B cell (primary cell): ENCODE measurements around the gene FKBP1C. TPM values are rescaled to one million over a fixed set of nuclear protein-coding genes. Genes with fewer than 3 reads are reported as not detected.

ENCODE experiments used
- ATAC-seq: fragments of 200-7000 bp; cut with Tn5 transposase; one replicate; pipeline ENCODE4 v1.10.0; 2021; ENCODE audit warnings: low read depth, mild to moderate bottlenecking, moderate number of reproducible peaks, moderate library complexity
- CTCF ChIA-PET: fragments of 350-600 bp; sonication (Branson Sonifier 250); formaldehyde crosslinking; loops from one replicate; lab custom pipeline; 2021; ENCODE audit warnings: antibody characterized with exemption, inconsistent platforms; lab: Charles Lee
- POLR2A ChIA-PET: fragments of 350-600 bp; sonication (Branson Sonifier 250); formaldehyde crosslinking; loops from one replicate; lab custom pipeline; 2021; ENCODE audit warnings: antibody characterized with exemption; lab: Charles Lee
- DNase-seq: peaks from one replicate; pipeline ENCODE4 v3.0.0; 2013
- H2AFZ ChIP-seq: 2 replicates; pipeline ENCODE4 v1.6.1; 2012; ENCODE audit warnings: mild to moderate bottlenecking, low read depth, low read length; ENCODE audit not compliant: insufficient read depth, poor library complexity, severe bottlenecking
- H3K27ac ChIP-seq, 2 donors: 1 replicate in 1 of 2; 2 replicates in 1 of 2; pipeline ENCODE4 v1.5.1; 2012 to 2013; ENCODE audit warnings: low read length in 2 of 2, mild to moderate bottlenecking in 2 of 2, moderate library complexity in 1 of 2
- H3K27me3 ChIP-seq, 4 experiments: fragments of 200-600 bp in 1 of 4; sonication (generic) in 1 of 4; replicated peaks in 1 of 4; 1 replicate in 2 of 4; 2 replicates in 2 of 4; pipeline versions ENCODE4 v1.6.1 to v1.7.0; 2013 to 2016; ENCODE audit warnings: low read length in 3 of 4, mild to moderate bottlenecking in 2 of 4, mixed read lengths in 1 of 4, moderate library complexity in 1 of 4; ENCODE audit not compliant: insufficient read depth in 4 of 4, control insufficient read depth in 3 of 4; ENCODE audit errors: control extremely low read depth in 1 of 4
- H3K36me3 ChIP-seq, 2 experiments: replicated peaks in 1 of 2; 1 replicate in 1 of 2; 2 replicates in 1 of 2; pipeline versions ENCODE4 v1.6.1 to v1.7.1; 2013; ENCODE audit warnings: low read length in 1 of 2; ENCODE audit not compliant: insufficient read depth in 2 of 2, control insufficient read depth in 1 of 2; ENCODE audit errors: control extremely low read depth in 1 of 2, extremely low read depth in 1 of 2
- H3K4me1 ChIP-seq, 2 donors: fragments of 200-600 bp in 1 of 2; sonication (generic) in 1 of 2; 1 replicate in 1 of 2; 2 replicates in 1 of 2; pipeline versions ENCODE4 v1.5.1 to v1.6.1; 2013 to 2017; ENCODE audit warnings: low read length in 2 of 2; ENCODE audit not compliant: control insufficient read depth in 2 of 2, insufficient read depth in 2 of 2
- H3K4me2 ChIP-seq: replicated peaks from 2 replicates; pipeline ENCODE3; 2012; ENCODE audit warnings: mild to moderate bottlenecking, low read depth, low read length; ENCODE audit not compliant: poor library complexity, severe bottlenecking
- H3K4me3 ChIP-seq, 5 experiments: fragments of 200-600 bp in 1 of 5; sonication (generic) in 1 of 5; 1 replicate in 3 of 5; 2 replicates in 2 of 5; pipeline versions ENCODE4 v1.5.1 to v1.7.0; 2011 to 2016; ENCODE audit warnings: low read length in 4 of 5, mild to moderate bottlenecking in 4 of 5, low read depth in 2 of 5, control low read depth in 1 of 5, moderate library complexity in 1 of 5; ENCODE audit not compliant: insufficient read depth in 1 of 5; ENCODE audit errors: control extremely low read depth in 1 of 5, extremely low read depth in 1 of 5
- H3K79me2 ChIP-seq: fragments of 200-600 bp; sonication (generic); one replicate; pipeline ENCODE4 v1.6.0; 2016; ENCODE audit warnings: low read length; ENCODE audit not compliant: control insufficient read depth, insufficient read depth
- H3K9ac ChIP-seq: fragments of 200-600 bp; sonication (generic); 2 replicates; pipeline ENCODE4 v1.6.1; 2017; ENCODE audit warnings: mild to moderate bottlenecking, low read length, moderate library complexity
- H3K9me3 ChIP-seq, 3 donors: one replicate each; pipeline versions ENCODE4 v1.6.1 to v1.7.1; 2013; ENCODE audit warnings: low read length in 2 of 3; ENCODE audit not compliant: control insufficient read depth in 2 of 3, insufficient read depth in 1 of 3; ENCODE audit errors: control extremely low read depth in 1 of 3
- H4K20me1 ChIP-seq: 2 replicates; pipeline ENCODE4 v1.6.0; 2012; ENCODE audit warnings: mild to moderate bottlenecking, low read length; ENCODE audit not compliant: insufficient read depth, control insufficient read depth, poor library complexity, severe bottlenecking
- H3K27ac Mint-ChIP-seq: one replicate; pipeline ENCODE4 v1.8.0; 2021; ENCODE audit warnings: mixed read lengths
- H3K27me3 Mint-ChIP-seq: one replicate; pipeline ENCODE4 v1.8.0; 2021; ENCODE audit warnings: mixed read lengths
- H3K4me1 Mint-ChIP-seq: one replicate; pipeline ENCODE4 v1.8.0; 2021; ENCODE audit warnings: mixed read lengths
- H3K4me3 Mint-ChIP-seq: one replicate; pipeline ENCODE4 v1.8.0; 2021; ENCODE audit warnings: mixed read lengths
- H3K9me3 Mint-ChIP-seq: one replicate; pipeline ENCODE4 v1.8.0; 2022; ENCODE audit warnings: mixed read lengths; ENCODE audit not compliant: insufficient read depth
- CTCF ChIP-seq: fragments of 200-600 bp; IDR thresholded peaks from one replicate; pipeline ENCODE4 v1.8.0; 2022; ENCODE audit warnings: antibody characterized with exemption, mild to moderate bottlenecking
- EZH2 ChIP-seq: IDR thresholded peaks from 2 replicates; pipeline ENCODE4 v1.6.1; 2012; ENCODE audit warnings: borderline replicate concordance, low read depth, mild to moderate bottlenecking, moderate library complexity, low read length; ENCODE audit not compliant: insufficient read depth, poor library complexity, severe bottlenecking
- WGBS: methylation state at CpG from one replicate; pipeline ENCODE4 v1.1.5; 2013; ENCODE audit warnings: missing lambda C conversion rate; ENCODE audit not compliant: insufficient coverage; 5-methylcytosine and 5-hydroxymethylcytosine counted together
- intact Hi-C: fragments of 100-400 bp; cut with micrococcal nuclease; formaldehyde crosslinking; loops from one replicate; pipeline ENCODE4 v1.10.0; 2022
- polyA plus RNA-seq: library from polyadenylated mRNA; depleted of rRNA; stranded (reverse); fragments of >200 nt; gene quantifications from 2 replicates; pipeline ENCODE4 v1.2.3, GENCODE V29; 2012
- total RNA-seq, 2 donors: library from RNA; stranded (reverse); fragments of 120-200 nt in 1 of 2; gene quantifications; 1 replicate in 1 of 2; 2 replicates in 1 of 2; pipeline versions ENCODE4 v1.2.3 to v1.2.4, GENCODE V29; 2013 to 2022

FKBP1C gene
- total and polyA plus RNA-seq, 2 donors (not counting 1 experiment from before 2014, with no cell fraction given), result not detected

- H3K27ac ChIP-seq, result no peak overlapping the region
- Mint-ChIP-seq H3K27ac (no peak overlapping the region), H3K27me3 (no peaks in the 10 kb centered on the region), H3K4me3 (no peak overlapping the region), H3K4me1 (no peaks in the 10 kb centered on the region), H3K9me3 (no peaks in the 10 kb centered on the region)
- no peaks in the 10 kb centered on the region for H3K9me3 ChIP-seq
- no peak overlapping the region for H3K9ac ChIP-seq
- H3K4me2 ChIP-seq, result no peak overlapping the region
- H3K36me3 ChIP-seq, result no peaks in the 10 kb centered on the region
- DNase-seq, result no peak
- no peaks in the 10 kb centered on the region for H4K20me1 ChIP-seq
- no peaks in the 10 kb centered on the region for H3K27me3 ChIP-seq
- H3K79me2 ChIP-seq, result no peaks in the 10 kb centered on the region
- no peak for ATAC-seq
- WGBS, result no CpG with 5 or more reads among the region's 3 CpGs
- POLR2A ChIA-PET, result no interaction called here
- no peak overlapping the region for H3K4me3 ChIP-seq
- TF ChIP-seq EZH2 (no peak), CTCF (no peak)
- intact Hi-C loops, result no loop called here
- H3K4me1 ChIP-seq, result no peaks in the 10 kb centered on the region
- CTCF ChIA-PET, result no interaction called here
- H2AFZ ChIP-seq, result no peak overlapping the region
Measured at GRCh38 chr6:63249875-63250482, 38.7 kb downstream of the FKBP1C start.

GRCh38 chr6:63259153-63259552, 47.9 kb downstream of the FKBP1C start:
- DNase-seq, result no peak

More at GRCh38 chr6:63259153-63259552, 47.9 kb downstream of the FKBP1C start:
- H3K4me1 Mint-ChIP-seq, result no peaks in the 10 kb centered on the region
- POLR2A ChIA-PET, result no interaction called here
- H3K79me2 ChIP-seq, result no peaks in the 10 kb centered on the region
- H3K9ac ChIP-seq, result no peak overlapping the region
- intact Hi-C loops, result no loop called here
- H3K4me3 Mint-ChIP-seq, result no peak overlapping the region
- no peaks in the 10 kb centered on the region for H3K27me3 ChIP-seq
- no peak overlapping the region for H3K4me3 ChIP-seq
- TF ChIP-seq CTCF (no peak), EZH2 (no peak)
- H2AFZ ChIP-seq, result no peak overlapping the region
- ATAC-seq, result no peak
- H4K20me1 ChIP-seq, result no peaks in the 10 kb centered on the region
- no peak overlapping the region for H3K4me2 ChIP-seq
- H3K9me3 ChIP-seq, result no peaks in the 10 kb centered on the region
- H3K27ac ChIP-seq, result no peak overlapping the region
- H3K36me3 ChIP-seq, result no peaks in the 10 kb centered on the region
- no peak overlapping the region for H3K27ac Mint-ChIP-seq
- CTCF ChIA-PET, result no interaction called here
- no peaks in the 10 kb centered on the region for H3K4me1 ChIP-seq
- no peaks in the 10 kb centered on the region for H3K27me3 Mint-ChIP-seq
- no peaks in the 10 kb centered on the region for H3K9me3 Mint-ChIP-seq
